GM21360 (cell line): Measurements from ENCODE around the gene ITPR1.
A peak's percentile ranks its signal among the peaks of the same experiment; 100 is the strongest.

Experiments
- ATAC-seq: cut with Tn5 transposase; IDR thresholded peaks from one replicate; pipeline ENCODE4 v1.9.1; 2021; ENCODE audit warnings: mild to moderate bottlenecking, moderate library complexity; ENCODE audit not compliant: unreplicated experiment

Gene ITPR1

DNA sequence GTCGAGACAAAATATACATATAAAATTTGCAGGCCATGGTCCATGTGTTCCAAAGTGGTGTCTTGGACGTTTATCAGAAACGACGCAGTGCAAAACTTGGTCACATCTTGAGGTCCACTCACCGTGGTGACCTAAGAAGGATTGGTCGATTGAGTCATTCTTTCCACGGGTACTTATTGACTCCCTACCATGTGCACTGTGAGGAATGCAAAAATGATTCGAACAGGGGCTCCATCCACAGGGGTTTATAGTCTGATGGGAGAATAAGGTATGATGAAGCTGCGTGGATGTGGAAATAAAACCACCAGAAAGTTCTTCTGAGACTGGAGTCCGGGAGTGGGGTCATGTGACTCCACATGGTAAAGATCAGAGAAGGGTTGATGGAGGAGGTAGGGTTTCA is 185.2 kb downstream of the ITPR1 start:
- no peak for ATAC-seq

DNA sequence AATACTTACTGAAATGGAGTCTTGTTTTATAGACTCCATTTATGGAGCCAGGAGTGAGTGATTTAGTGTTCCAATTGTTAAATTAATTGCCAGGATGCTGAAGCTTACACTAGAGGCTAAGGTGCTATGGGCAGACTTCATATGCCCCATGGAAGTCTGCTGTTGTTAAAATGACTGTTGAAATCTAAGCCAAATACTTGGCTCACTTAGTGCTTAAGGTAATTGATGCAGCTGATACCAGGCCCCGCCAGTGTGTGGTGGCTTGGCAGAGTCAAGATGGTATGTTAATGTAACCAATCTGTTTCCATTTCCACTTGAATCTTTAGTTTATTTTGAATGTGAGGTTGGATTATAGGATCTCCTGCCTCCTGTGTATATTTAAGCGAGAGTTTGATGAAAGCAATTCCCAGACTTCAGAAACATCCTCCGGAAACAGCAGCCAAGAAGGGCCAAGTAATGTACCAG is 187.1 kb downstream of the ITPR1 start:
- no peak for ATAC-seq

DNA sequence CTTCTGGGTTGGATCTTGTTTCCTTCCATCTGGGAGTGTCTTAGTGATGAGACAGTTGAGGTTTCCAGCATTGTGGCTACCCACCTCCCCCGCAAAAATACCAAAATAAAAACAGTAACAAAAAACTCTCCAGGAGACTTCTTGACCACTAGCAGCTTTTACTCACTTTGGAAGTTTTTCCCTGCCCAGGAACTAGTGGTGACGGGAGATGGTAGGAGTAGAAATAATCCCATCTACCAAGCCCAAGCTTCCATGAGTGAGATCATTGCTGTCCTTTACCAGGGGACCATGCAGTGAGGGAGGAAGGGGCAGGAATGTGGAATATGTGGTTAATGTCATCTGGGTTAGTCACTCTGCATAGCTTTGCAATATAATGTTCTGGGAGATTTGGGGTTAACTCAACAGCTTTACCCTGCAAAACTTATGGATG is 187.7 kb downstream of the ITPR1 start:
- no peak for ATAC-seq

DNA sequence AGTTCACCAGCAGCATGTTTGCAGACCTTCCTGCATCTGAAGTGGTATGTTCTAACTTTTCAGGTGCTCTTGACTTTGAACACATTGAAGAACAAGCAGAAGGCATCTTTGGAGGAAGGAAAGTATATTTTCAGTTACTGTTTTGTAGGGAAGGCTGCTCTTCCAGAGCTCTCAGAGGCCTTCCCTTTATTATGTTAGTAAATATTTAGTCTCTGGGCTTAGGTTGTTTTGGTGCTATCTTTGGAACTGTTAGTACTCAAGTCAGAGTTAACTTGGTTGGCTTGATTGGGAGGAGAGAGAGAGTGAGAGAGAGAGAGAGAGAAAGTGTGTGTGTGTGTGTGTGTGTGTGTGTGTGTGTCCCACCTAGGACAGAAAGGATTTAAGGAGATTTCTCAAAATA is 188.2 kb downstream of the ITPR1 start:
- no peak for ATAC-seq

DNA sequence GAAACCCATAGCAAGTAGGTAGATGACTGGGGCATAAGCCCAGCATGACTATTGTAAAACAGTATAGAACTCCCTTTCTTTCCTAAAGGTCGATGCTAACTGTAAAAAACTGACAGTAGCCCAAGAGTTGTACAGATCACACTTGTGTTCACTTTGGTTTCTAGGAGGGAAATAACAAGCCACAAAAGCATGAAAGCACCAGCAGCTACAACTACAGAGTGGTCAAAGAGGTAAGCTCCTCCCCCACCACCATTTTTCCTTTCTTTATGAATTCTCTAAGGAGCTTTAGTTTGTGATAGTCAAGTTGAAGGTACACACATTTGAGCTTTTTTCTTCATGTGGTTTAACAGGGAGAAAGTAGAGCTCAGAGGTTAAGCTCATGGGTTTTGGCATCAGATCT is 191.0 kb downstream of the ITPR1 start:
- no peak for ATAC-seq

DNA sequence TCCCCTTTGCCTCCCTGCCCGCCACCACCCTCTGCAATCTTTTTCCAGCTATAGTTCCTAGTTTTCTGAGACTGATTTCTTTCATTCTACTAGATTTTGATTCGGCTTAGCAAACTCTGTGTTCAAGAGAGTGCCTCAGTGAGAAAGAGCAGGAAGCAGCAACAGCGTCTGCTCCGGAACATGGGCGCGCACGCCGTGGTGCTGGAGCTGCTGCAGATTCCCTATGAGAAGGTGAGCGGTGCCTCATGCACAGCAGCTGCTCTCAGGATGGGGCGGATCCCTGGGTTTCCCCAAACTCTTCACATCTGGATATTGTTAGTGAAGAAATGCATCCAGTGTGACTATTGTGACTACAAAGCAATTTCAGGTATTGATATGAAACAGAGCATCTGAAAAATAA is 191.8 kb downstream of the ITPR1 start:
- no peak for ATAC-seq

DNA sequence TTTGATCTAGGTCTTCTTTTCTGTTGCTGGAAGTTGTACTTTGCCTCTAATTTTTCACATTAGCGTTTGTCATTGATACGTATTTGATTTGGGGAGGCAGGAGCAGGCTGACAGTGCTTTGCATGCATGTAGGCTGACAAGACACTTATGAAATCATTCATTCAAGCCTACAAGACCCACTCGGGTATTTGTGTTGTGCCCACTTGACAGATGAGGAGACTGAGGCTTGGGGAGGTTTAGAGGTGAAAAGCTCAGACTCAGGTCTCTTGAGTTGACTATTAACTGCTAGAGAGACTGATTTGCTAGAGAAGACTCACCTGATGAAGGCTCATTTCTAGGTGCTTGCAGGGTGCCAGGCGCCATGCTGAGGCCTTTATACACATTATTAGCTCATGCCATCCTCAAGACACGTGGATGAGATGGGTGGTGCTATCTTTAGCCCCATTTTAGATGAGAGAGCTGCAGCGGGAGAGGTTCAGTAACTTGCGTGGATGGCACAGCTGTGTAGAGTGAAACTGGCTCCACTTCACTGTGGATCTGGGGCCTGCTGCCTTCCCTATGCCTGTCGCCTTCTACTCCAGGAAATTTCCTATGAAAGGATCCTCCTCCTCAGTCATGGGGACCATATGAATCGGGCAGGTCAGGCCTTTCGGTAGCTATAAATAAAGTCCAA is 192.7 kb downstream of the ITPR1 start:
- ATAC-seq, result no peak

DNA sequence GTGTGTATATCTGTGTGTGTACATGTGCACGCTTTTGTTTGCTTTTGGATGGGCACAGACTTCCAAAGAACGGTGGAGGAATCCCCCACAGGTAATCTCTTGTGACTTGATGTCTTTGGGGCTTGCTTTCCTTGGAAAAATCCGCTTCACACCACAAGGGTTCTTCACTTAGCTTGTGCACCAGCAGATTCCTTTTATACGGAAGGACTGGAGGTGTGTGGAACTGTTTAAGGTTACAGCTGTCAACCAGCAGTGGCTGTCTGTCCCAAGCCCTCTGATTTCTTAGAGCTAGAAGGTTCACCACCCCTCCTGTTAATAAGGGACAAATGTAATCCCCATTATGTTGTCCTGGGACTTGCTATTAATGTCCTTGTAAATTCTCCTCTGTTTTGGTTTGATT is 193.5 kb downstream of the ITPR1 start:
- no peak for ATAC-seq

DNA sequence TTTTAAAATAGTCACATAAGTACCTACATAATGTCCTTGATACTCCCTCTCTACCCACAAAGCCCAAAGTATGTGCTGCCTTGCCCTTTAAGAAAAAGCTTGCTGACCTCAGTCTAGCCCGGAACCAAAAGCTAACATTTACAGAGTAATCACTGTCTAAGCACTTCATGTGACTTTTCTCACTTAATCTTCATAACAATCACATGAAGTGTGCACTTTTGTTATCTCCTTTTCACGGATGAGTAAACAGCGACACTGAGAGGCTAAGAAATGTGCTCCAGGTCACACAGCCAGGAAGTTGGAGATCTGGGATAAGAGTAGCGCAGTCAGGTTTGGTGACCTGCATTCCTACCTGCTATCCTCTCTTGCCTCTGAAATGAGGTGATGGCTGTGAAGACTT is 194.0 kb downstream of the ITPR1 start:
- no peak for ATAC-seq

DNA sequence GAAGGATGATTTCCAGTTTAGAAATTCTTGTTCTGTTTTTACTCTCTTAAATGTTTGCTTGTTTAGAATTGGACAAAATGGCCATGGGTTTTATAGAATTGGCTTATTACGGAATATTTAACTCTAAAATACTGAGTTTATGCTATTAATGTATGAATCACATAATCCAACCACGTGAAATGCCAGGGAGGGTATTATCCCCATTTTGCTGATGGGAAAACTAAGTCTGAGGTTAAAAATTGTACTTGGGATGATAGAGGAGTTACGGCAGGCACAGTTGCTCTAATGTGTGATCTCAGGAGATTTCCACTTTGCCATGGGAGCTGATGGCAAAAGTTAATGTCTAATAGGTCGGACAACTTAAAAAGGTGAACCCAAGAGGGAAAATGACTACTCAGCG is 194.4 kb downstream of the ITPR1 start:
- ATAC-seq, result no peak

DNA sequence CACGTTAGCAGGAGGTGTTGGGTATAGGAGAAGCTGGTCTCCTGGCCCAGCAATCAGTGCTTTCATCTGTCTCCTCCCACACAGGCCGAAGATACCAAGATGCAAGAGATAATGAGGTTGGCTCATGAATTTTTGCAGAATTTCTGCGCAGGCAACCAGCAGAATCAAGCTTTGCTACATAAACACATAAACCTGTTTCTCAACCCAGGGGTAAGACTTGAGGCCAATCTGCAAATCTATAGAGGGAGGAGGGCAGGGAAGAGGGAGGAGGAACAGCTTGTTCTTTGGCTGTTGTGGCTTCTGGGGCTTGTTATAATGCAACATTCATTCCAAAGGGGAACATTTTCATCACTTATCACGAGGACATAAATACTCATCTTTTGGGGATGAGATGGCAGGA is 195.3 kb downstream of the ITPR1 start:
- ATAC-seq, result no peak

DNA sequence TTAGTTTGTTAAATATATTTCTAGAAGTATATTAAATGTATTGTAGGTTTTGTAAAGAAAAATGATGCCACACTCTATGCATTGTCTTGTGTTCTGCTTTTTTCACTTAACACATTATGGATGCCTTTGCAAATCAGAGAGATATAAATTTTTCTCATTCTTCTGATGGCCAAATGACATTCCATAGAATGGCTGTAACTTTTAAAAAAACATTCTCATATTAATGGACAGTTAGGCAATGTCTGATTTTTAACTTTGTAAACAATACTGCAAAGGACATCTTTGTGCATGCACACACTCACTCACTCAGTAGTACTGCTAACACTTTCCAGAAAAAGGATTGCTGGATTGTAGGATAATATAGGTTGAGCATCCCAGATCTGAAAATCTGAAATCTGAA is 195.9 kb downstream of the ITPR1 start:
- no peak for ATAC-seq

DNA sequence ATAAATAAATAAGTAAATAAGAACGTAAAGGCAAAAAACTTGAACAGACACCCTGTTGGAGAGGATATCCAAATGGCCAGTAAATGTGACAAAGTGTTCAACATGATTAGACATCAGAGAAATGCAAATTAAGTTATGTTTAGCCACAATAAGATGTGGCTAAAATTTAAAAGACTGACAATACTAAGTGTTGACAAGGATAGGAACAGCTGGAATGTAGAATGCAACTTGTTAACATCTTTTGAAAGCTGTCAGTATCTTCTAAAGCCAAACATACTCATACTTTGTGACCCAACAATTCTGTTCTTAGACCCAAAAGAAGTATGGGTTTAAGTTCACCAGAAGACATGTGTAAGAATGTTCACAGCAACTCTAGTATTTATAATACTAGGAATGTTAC is 197.1 kb downstream of the ITPR1 start:
- no peak for ATAC-seq

DNA sequence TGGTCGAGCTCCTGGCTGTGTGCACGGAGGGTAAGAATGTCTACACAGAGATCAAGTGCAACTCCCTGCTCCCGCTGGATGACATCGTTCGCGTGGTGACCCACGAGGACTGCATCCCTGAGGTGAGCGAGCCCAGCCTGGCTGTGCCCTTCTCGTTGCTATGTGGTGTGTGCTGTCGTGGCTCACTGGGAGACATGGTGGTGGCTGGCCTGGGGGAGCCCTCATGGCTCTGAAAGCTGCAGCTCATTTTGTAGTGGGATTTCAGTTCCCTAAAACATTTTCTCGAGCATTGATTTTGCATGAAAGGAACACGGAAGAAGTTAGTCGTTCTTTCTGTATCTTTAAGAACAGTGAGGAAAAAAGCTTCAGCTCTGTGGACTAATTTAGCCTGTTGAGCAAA is 200.5 kb downstream of the ITPR1 start:
- ATAC-seq, result peak; percentile 83

DNA sequence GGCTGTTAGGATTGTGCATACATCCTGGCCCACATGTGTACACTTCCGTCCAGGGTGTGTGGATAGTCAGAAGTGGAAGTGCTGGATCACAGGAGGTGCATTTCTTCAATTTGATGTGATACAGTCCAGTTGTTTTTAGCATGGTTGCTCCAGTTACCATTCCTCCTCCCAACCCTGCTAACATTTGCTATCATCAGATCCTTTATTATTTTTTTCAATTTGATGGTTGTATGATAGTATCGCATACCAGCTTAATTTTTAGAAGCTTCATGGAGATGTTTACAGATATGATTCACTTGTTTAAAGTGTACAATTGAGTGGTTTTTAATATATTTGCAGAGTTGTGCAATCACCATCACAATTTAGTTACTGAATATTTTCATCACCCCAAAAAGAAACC is 202.7 kb downstream of the ITPR1 start:
- no peak for ATAC-seq

DNA sequence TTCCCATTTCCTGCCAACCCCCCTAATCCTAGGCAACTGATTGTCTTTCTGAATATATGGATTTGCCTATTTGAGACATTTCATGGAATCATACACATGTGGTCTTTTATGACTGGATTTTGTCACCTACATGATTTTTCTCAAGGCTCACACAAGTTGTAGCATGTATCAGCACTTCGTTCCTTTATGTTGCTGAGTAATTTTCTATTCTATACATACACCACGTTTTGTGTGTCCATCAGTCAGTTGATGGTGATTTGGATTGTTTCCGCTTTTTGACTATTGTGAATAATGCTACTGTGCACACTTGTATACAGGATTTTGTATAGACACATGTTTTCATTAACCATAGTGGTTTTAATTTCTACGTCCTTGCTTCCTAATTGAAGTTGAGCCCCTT is 203.1 kb downstream of the ITPR1 start:
- ATAC-seq, result no peak

DNA sequence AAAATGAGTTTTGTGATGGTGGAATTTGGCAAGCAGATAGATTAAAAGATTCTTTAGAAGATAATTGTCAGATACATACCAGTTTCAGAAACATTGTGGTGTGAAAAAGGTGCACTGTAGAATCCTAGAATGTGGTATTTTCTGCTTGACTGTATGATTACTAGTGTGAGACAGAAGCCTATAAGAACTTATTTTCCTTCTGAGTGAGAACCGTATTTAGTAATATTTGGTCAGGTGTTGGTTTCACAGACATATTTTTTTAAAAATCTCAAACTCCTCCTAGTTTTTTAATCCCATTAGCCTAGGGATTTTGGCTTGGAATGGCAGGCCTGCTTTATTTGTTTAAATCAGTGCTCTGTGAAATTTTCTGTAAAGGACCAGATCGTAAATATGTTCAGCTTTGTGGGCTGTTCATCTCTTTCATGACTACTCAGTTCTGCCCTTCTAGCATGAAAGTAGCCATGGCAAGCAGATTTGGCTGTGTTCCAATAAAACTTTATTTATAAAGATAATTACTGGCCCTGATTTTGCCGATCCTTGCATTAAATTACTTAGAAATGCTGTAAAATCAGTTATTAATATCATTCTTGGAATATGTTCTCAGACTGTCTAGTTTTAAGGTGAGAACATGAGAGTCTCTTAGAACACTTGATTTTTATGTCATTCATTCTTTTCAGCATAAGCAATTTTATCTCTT is 205.1 kb downstream of the ITPR1 start:
- no peak for ATAC-seq

DNA sequence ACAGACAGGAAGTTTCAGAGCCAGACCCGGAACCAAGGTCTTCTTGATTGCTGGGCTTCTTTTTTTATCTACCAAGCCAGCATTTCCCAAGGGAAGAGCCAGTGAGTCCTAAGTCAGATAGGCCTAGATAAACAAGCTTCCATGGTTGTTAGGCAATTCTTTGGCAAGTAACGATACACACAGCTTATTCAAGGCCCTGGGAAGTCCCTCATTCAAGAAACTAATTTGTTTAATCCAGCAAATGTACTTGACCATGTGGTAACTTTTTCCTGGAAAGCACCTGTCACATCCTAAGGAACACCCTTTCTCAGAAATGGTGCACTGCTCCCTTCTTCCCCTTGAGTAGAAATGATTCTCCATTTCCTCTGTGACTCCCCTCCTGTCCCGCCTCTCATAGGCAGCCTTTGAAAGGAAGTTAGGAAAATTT is 209.9 kb downstream of the ITPR1 start:
- ATAC-seq, result no peak

DNA sequence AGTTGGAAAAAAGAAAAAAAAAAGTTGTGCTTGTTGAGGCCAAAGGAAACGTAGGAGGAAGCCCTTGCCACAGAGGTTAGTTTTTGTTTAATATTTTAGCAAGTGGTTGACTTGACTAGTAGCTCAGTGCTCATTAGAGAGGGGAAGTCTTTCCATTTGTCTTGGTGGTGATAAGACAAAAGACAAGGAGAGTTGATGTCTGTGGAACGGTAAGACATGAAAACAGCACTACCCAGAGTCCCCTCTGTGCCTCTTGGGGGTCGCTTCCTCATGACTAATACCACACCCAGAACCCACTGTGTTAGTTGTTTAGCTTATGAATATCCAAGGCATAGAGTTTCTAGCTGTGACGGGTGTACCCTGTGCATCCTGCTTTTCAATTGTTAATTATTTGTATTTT is 211.4 kb downstream of the ITPR1 start:
- no peak for ATAC-seq

DNA sequence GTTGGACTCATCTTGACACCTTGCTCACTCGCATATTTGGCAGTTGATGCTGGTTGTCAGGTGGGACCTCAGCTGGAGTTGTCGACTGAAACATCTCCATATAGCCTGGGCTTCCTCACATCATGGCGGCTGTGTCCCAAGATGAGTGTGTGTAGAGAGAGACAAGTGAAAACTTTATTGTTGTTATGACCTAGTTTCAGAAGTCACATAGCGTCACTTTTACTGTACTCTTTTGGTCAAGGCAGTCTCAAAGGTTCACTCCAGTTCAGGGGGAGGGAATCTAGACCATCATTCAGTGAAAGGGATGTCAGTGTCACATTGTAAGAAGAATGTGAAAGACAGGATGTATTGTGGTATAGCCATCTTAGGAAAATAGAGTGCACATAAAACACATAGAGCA is 214.2 kb downstream of the ITPR1 start:
- no peak for ATAC-seq

DNA sequence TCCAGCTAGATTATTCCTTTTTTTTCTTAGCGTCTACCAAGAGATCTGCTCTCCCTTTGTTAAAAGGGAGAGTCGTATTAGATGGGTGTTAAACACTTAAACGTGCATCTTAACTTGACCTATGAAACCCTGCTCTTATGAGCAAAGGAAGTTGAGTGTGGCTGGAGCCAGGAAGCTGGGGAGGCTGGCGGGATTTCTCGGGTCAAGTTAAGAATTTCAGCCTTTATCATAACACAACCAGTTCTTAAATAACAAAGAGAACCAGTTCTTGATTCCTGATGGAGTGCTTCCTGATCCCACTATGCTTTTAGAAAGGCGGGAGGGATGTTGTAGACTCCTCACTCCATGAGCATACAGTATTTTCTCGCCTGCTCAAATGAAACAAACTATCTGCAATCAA is 215.1 kb downstream of the ITPR1 start:
- no peak for ATAC-seq

DNA sequence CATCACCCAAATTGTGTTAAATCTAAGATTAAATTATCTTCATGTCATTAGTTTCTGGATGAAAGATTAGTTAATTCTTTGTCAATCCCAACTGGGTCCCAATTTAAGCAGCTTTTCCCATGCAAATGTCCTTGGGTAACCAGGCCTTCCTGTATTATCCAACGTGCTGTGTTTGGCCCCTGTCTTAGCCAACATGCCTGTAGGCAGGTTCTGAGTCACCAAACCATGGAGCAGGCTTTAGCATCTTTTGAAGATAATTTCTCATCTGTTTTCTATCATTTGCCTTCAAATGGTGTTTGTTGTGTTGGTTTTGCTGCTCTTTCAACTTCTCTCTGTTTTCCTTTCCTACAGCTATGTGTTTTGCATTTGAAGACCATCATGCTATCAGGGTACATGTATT is 216.2 kb downstream of the ITPR1 start:
- no peak for ATAC-seq

DNA sequence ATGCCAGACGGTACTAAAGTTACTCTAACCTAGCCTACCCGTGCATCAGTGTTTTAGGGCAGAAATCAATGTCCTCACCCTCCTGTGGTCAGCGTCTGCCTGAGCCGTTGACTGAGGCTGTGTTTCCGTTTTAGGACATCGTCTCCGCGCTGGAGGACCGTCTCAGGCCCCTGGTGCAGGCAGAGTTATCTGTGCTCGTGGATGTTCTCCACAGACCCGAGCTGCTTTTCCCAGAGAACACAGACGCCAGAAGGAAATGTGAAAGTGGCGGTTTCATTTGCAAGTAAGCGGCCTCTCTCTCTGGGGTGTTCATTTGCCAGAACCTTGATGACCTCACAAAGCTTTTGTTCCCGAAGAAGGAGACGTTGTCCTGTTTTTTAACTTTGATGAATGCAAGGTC is 217.0 kb downstream of the ITPR1 start:
- no peak for ATAC-seq
